ENCODE measurements around the gene CD109.
"Not testable (repeated sequence)": the region's sequence is repeated elsewhere in the genome, so short reads cannot be mapped to it uniquely, and the experiment has no call there.

The CD109 gene

GRCh38 chr6:73690056-73690455, 5.9 kb upstream of the CD109 start:
- DNase-seq: no peak

- DNase-seq: no peak
Observed at GRCh38 chr6:73691512-73691911, 4.5 kb upstream of the CD109 start.

- peak in 1 of 2 experiments; percentile 19 for DNase-seq
Observed at GRCh38 chr6:73694711-73695411, 1.1 kb upstream of the CD109 start.

GRCh38 chr6:73696966-73697655, 1.1 kb downstream of the CD109 start:
- DNase-seq: peak; percentile 26 to 41

- DNase-seq: no peak
Observed at GRCh38 chr6:73699676-73700459, 3.9 kb downstream of the CD109 start.

GRCh38 chr6:73702444-73702843, 6.4 kb downstream of the CD109 start:
- no peak for DNase-seq

GRCh38 chr6:73703466-73703865, 7.5 kb downstream of the CD109 start:
- DNase-seq: no peak

GRCh38 chr6:73704260-73704659, 8.3 kb downstream of the CD109 start:
- no peak for DNase-seq

GRCh38 chr6:73704798-73705197, 8.8 kb downstream of the CD109 start:
- no peak for DNase-seq

GRCh38 chr6:73706971-73707370, 11.0 kb downstream of the CD109 start:
- DNase-seq: no peak

- no peak for DNase-seq
Observed at GRCh38 chr6:73710470-73710869, 14.5 kb downstream of the CD109 start.

- DNase-seq: no peak
Observed at GRCh38 chr6:73710948-73711347, 14.9 kb downstream of the CD109 start.

GRCh38 chr6:73712535-73713173, 16.7 kb downstream of the CD109 start:
- DNase-seq: no peak

- no peak for DNase-seq
Observed at GRCh38 chr6:73713426-73714147, 17.6 kb downstream of the CD109 start.

- not testable (repeated sequence) for DNase-seq
Observed at GRCh38 chr6:73715111-73715508, 19.1 kb downstream of the CD109 start.

- DNase-seq: no peak
Observed at GRCh38 chr6:73719046-73719445, 23.0 kb downstream of the CD109 start.

GRCh38 chr6:73722318-73723060, 26.5 kb downstream of the CD109 start:
- no peak for DNase-seq

GRCh38 chr6:73723480-73723879, 27.5 kb downstream of the CD109 start:
- not testable (repeated sequence) for DNase-seq

GRCh38 chr6:73724389-73724788, 28.4 kb downstream of the CD109 start:
- DNase-seq: no peak

GRCh38 chr6:73725192-73725591, 29.2 kb downstream of the CD109 start:
- peak; percentile 74 to 76 for DNase-seq

- no peak for DNase-seq
Observed at GRCh38 chr6:73727114-73727513, 31.1 kb downstream of the CD109 start.

Data from AML-193 (cell line).